Activated CD8-positive, alpha-beta memory T cell treated with anti-CD3 and anti-CD28 coated beads for 48 hours (primary cell): Measurements from ENCODE around the gene INSM1.

Experiments
- DNase-seq, 3 experiments: peaks; one replicate each; pipeline ENCODE4 v3.0.0-alpha.2; 2020; ENCODE audit warnings: low read depth in 2 of 3, low spot score in 2 of 3

Gene INSM1

GRCh38 chr20:20417876-20418676 is 50.2 kb downstream of the INSM1 start:
- no peak for DNase-seq
